Stimulated activated CD8-positive, alpha-beta memory T cell treated with anti-CD3 and anti-CD28 coated beads, Interleukin-2, amount 100 ng/mL, for 48 hours (primary cell): ENCODE results near the gene CPLX1.
"Not testable (repeated sequence)": the region's sequence is repeated elsewhere in the genome, so short reads cannot be mapped to it uniquely, and the experiment has no call there.

Experiments used
- DNase-seq, 2 donors: peaks; one replicate each; pipeline ENCODE4 v3.0.0-alpha.2; 2020; ENCODE audit warnings: low read depth in 2 of 2

CPLX1 gene

GRCh38 chr4:820230-821172, 5.4 kb downstream of the CPLX1 start:
- DNase-seq, result no peak

DNA sequence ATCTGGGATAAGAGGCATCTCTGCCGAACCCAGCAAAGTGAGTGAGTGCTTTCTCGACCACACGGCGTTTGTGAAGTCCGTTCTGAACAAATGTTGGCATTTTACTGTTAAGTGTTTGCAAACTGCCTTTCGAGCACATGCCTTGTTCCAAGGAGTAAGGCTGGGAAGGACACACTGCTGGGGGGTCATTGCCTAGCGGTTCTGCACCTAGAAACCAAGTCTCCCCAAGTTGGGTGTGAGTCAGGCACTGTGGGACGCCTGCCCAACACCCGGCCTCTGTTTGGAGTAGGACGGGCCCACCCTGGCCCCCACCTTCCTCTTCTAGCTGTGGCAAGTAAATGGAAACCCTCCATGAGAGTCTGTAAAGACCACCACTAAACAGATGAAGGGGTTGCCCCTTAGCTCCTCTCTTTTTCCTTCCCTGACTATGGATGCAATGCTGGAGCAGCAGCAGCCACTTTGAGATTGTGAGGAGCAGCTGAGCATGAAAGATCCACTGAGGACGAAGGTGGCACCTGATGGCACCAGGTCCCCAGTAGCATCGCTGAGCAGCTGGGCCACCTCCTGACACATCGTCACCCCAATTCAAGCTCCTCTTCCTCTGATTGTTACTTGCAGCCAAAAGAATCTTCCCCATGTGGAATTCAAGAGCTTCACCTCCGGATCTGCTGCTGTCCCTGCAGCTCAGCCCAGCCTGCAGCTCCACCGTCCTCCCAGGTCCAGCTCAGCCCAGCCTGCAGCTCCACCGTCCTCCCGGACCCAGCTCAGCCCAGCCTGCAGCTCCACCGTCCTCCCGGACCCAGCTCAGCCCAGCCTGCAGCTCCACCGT, 6.3 kb downstream of the CPLX1 start:
- DNase-seq, result no peak

DNA sequence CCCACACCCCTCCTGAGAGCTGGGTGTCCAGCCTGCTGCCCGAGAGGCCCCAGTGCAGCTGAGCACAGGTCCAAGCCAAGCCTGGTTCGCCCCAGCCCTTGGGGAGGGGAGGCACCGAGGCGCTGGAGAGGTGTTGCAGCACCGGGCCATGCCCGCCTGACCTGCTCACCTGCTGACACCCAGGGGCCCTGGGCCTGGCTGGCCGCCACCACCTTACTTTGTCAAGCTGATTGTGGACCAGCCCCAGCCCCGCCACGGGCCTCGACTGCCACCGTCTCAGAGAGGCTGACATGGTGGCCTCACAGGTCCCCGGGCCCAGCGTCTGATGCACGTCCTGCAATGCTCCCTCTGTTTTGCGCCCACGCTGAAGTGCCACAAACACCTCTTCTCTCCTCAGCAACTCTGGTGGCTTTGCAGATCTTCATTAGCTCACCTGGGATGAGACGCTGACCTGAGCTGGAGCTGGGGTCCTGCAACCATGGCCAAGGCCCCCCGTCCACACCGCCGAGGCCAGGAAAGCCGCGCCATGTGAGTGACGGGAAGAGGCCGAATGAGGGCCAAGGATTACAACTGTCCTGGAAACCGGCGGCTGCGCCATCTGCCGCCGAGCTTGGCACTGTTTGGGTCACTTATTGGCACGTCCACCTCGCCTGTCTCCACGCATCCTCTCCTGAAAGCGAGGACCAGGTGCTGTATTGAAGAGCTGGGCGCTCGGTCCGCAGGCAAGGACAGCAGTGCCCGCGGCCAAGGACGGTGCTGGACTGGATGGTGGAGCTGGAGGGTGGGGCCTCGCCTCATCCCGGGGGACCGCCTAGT, 7.6 kb downstream of the CPLX1 start:
- no peak for DNase-seq

- DNase-seq, result no peak
These were observed 10.3 kb downstream of the CPLX1 start for GRCh38 chr4:815464-816146.

GRCh38 chr4:814312-814850, 11.5 kb downstream of the CPLX1 start:
- no peak for DNase-seq

GRCh38 chr4:813900-814299, 12.0 kb downstream of the CPLX1 start:
- no peak for DNase-seq

- DNase-seq, result no peak
These were observed 16.9 kb downstream of the CPLX1 start for GRCh38 chr4:808860-809570.

DNA sequence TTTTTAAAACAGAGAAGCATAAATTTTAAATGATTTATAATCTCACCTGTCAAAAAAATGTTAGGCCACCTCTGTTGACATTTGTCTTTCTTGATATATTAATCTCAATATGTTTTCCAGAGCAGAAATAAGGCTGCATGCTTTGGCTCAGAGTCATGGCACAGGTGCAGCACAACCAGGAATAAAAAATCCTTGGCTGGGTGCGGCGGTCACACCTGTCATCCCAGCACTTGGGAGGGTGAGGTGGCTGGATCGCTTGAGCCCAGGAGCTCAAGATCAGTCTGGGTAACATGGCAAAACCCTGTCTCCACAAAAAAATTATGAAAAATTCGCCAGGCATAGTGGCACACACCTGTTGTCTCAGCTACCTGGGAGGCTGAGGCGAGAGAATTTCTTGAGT, 18.1 kb downstream of the CPLX1 start:
- no peak for DNase-seq

GRCh38 chr4:806979-807378, 18.9 kb downstream of the CPLX1 start:
- not testable (repeated sequence) for DNase-seq

- DNase-seq, result no peak
These were observed 21.1 kb downstream of the CPLX1 start for GRCh38 chr4:804804-805203.

DNA sequence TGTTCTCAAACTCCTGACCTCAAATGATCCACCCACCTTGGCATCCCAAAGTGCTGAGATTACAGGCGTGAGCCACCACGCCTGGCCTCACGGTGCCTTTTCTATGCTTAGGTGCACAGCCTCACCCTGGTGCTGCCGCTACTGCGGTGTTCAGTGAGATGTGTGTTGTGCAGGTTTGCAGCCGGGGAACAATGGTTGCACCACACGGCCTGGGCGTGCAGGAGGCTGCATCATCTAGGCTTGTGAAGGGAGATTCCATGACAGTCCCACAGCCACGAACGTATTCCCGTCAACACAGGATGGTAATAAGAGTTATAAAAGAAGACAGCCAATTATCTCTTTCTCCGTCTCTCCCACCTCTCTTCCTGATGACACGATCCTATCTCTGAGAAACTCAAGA, 22.0 kb downstream of the CPLX1 start:
- DNase-seq, result no peak

- DNase-seq, result no peak
These were observed 24.3 kb downstream of the CPLX1 start for GRCh38 chr4:801436-802124.

- DNase-seq, result no peak
These were observed 28.9 kb downstream of the CPLX1 start for GRCh38 chr4:797066-797465.

DNA sequence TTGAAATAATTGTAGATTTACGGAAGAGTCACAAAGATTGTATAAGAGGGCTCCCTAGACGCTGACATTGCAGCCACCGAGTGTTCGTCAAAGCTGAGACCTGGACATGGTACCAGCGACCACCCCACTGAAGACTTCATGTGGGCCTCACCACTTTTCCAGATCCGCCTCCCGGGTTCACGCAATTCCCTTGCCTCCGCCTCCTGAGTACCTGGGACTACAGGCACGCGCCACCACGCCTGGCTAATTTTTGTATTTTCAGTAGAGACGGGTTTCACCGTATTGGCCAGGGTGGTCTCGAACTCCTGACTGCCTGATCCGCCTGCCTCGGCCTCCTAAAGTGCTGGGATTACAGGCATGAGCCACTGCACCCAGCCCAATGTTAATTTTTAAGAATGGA, 29.7 kb downstream of the CPLX1 start:
- no peak for DNase-seq

GRCh38 chr4:795726-796119, 30.2 kb downstream of the CPLX1 start:
- no peak for DNase-seq

DNA sequence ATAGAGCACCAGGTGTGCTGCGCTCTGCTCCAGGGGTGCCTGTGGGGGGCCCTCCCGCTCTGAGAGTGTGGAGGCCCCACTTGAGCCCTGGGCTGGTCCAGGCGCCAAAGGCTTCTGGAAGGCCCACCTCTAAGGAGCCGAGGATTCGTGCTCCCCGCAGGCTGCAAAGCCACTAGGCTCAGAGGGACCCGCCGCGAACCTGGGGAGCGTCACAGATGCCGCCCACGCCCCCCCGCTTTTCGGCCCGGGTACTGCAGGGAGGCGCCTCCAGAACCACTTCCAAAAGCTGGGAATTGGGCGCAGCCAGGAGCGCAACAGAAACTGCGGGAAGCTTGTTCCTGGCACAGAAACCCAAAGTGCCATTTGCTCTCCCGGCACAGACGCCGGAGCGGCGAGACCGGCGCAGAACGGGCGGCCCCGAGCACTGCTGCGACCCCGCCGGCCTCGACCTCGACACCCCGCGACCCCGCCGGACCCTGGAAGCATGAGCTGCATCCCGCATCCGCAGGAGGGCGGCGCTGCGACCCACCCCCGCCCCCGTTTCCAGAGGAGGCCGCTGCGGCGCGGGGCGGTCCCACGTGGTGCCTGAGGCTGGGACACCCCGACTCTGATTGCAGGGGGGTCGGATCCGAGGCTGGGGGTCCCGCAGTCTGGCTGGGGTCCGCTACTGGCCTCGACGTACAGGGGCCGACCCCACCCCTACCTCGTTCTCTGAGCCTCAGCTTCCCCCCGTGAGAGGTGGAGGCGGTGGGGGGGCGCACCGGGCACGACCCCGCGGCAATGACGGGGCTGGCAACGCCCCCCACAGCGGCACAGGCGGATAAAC, 30.8 kb downstream of the CPLX1 start:
- DNase-seq, result no peak

GRCh38 chr4:793941-794621, 31.8 kb downstream of the CPLX1 start:
- DNase-seq, result no peak

DNA sequence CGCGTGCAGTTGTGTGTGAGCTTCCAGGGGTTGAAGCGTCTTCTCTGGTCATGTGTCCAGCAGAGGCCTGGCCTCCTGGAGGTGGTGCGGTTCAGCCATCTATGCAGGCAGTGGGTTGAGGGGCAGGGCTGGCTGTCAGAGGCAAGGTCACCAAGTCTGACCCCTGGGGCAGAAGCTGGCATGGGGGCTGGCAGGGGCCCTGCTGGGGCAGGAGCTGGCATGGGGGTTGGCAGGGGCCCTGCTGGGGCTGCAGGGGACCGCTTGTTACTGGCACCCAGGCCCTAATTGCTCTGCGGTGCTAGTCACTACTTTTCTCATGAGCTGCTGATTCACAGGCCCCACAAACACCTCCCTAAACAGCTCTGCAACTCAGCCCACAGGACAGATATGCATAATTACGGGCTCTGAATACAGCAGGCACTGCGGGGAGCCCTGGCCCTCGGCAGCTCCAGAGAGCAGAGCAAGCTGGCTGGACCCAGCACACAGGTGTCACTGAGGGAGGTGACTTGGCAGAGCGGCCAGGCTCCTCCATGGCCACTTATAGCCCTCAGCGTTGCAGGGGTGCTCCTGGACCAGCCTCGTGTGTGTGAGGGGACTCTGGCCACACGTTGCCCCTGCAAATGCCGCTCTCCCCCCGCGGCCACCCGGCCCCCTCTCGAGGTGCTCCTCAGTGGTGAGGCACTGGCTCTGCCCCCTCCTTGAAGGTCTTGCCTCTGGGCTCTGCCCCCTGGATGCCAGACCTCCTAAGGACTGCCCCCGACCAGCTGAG, 32.7 kb downstream of the CPLX1 start:
- DNase-seq, result no peak
